Caco-2 (cell line): Measurements from ENCODE around the gene TGFA. TPM values are rescaled to one million over a fixed set of nuclear protein-coding genes. Genes with fewer than 3 reads are reported as not detected.

Source experiments
- BruUV-seq: library from RNA; stranded (reverse); fragments of 400-500 nt; replicated peaks from 2 replicates; lab custom pipeline; 2021; lab: Mats Ljungman, UMichigan
- CTCF ChIA-PET: fragments of 300-600 bp; sonication (Branson Sonifier 250); formaldehyde crosslinking; loops from one replicate; lab custom pipeline; 2022; ENCODE audit warnings: antibody characterized with exemption; lab: Charles Lee
- POLR2A ChIA-PET: fragments of 300-600 bp; sonication (Branson Sonifier 250); formaldehyde crosslinking; loops from one replicate; lab custom pipeline; 2022; ENCODE audit warnings: antibody characterized with exemption; lab: Charles Lee
- DNase-seq, 2 experiments: peaks; one replicate each; pipeline versions ENCODE4 v3.0.0 to v3.0.0-alpha.2; 2020 to 2022
- H3K27me3 ChIP-seq: replicated peaks from 2 replicates; pipeline ENCODE4 v1.6.0; 2011; ENCODE audit warnings: low read length; ENCODE audit not compliant: control insufficient read depth, insufficient read depth
- H3K36me3 ChIP-seq: 2 replicates; pipeline ENCODE4 v1.5.1; 2011; ENCODE audit warnings: low read length; ENCODE audit not compliant: control insufficient read depth, insufficient read depth
- H3K4me1 ChIP-seq: fragments of 250-450 bp; sonication (Bioruptor Pico); 2 replicates; pipeline ENCODE4 v1.5.1; 2020; ENCODE audit warnings: mild to moderate bottlenecking
- H3K4me3 ChIP-seq: 2 replicates; pipeline ENCODE4 v1.5.1; 2011; ENCODE audit warnings: low read depth, mild to moderate bottlenecking, control low read depth, low read length
- H3K9me3 ChIP-seq: fragments of 250-450 bp; sonication (Bioruptor Pico); 2 replicates; pipeline ENCODE4 v1.5.1; 2020; ENCODE audit warnings: mild to moderate bottlenecking, moderate library complexity
- H3K27ac Mint-ChIP-seq: one replicate; pipeline ENCODE4 v1.8.0; 2022; ENCODE audit warnings: mixed read lengths; ENCODE audit not compliant: unreplicated experiment
- H3K27me3 Mint-ChIP-seq: one replicate; pipeline ENCODE4 v1.8.0; 2022; ENCODE audit warnings: mixed read lengths; ENCODE audit not compliant: insufficient read depth, unreplicated experiment
- H3K36me3 Mint-ChIP-seq: one replicate; pipeline ENCODE4 v1.8.0; 2022; ENCODE audit warnings: mild to moderate bottlenecking, mixed read lengths; ENCODE audit not compliant: insufficient read depth, unreplicated experiment
- H3K4me1 Mint-ChIP-seq: one replicate; pipeline ENCODE4 v1.8.0; 2022; ENCODE audit warnings: low read depth, mixed read lengths; ENCODE audit not compliant: unreplicated experiment
- H3K4me3 Mint-ChIP-seq: one replicate; pipeline ENCODE4 v1.8.0; 2022; ENCODE audit warnings: mild to moderate bottlenecking, moderate library complexity, mixed read lengths; ENCODE audit not compliant: unreplicated experiment
- H3K9me3 Mint-ChIP-seq: one replicate; pipeline ENCODE4 v1.8.0; 2022; ENCODE audit warnings: mixed read lengths; ENCODE audit not compliant: unreplicated experiment
- intact Hi-C: fragments of 100-400 bp; cut with micrococcal nuclease; formaldehyde crosslinking; loops from one replicate; pipeline ENCODE4 v1.10.0; 2022; ENCODE audit not compliant: unreplicated experiment
- total RNA-seq: library from RNA; stranded (reverse); gene quantifications from 2 replicates; pipeline ENCODE4 v1.2.3, GENCODE V29; 2022
- TF ChIP-seq, protein P1 (sequence below), 2 experiments: fragments of 200-600 bp in 1 of 2; IDR thresholded peaks; 1 replicate in 1 of 2; 2 replicates in 1 of 2; pipeline versions ENCODE4 v1.5.1 to v1.8.0; 2011 to 2022; ENCODE audit warnings: antibody characterized with exemption in 1 of 2, control low read depth in 1 of 2, inconsistent platforms in 1 of 2, low read depth in 1 of 2, low read length in 1 of 2, mild to moderate bottlenecking in 1 of 2, moderate library complexity in 1 of 2; ENCODE audit not compliant: insufficient read depth in 1 of 2, severe bottlenecking in 1 of 2, unreplicated experiment in 1 of 2

TGFA gene
- total RNA-seq, 1 experiment from 2014 or later: 0.70 TPM

DNA sequence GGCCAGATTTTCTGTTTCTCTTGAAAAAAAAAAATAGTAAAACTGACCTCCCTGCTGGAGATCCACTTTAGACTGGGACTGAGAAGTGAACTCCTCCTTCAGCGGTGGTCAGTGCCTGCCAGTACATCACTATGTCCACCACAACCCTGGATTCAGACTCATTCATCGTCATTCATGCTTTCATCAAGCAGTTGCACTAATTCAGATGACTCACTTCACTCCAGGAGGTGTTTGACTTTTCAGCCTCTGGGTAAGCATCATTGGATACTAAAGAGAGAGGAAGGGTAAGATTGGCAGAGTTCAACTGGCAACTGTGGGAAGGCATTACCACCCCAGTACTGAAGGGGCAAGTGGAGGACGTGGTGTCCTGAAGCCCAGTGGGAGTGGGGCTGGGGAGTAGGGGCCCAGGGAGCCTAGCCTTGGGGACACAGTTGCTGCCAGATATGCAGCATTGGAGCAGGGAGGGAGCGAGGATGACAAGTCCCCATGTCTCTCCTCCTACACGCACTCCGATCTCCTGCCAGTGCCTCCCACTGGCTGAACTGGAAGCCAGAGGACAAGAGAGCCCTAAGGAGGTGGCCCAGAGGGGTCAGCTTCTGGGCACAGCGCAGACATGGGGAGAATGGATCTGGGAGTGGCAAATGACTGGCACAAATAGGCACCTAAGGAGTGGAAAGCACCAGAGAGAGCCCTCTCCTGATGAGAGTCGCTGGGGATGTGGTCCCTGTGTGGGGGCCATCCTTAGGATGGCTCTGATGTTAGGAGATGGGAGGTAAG is 111.1 kb downstream of the TGFA start:
- H3K4me1 ChIP-seq: no peaks in the 10 kb centered on the region
- Mint-ChIP-seq H3K4me3 (no peak overlapping the region), H3K9me3 (no peaks in the 10 kb centered on the region), H3K27me3 (peaks cover 8% of the 10 kb centered on the region), H3K27ac (no peak overlapping the region), H3K4me1 (no peaks in the 10 kb centered on the region), H3K36me3 (no peaks in the 10 kb centered on the region)
- DNase-seq: no peak
- intact Hi-C loops: no loop called here
- no peaks in the 10 kb centered on the region; the same call in 1 of the 2 replicates for H3K27me3 ChIP-seq
- no peaks in the 10 kb centered on the region for H3K9me3 ChIP-seq
- TF ChIP-seq, protein P1, sequence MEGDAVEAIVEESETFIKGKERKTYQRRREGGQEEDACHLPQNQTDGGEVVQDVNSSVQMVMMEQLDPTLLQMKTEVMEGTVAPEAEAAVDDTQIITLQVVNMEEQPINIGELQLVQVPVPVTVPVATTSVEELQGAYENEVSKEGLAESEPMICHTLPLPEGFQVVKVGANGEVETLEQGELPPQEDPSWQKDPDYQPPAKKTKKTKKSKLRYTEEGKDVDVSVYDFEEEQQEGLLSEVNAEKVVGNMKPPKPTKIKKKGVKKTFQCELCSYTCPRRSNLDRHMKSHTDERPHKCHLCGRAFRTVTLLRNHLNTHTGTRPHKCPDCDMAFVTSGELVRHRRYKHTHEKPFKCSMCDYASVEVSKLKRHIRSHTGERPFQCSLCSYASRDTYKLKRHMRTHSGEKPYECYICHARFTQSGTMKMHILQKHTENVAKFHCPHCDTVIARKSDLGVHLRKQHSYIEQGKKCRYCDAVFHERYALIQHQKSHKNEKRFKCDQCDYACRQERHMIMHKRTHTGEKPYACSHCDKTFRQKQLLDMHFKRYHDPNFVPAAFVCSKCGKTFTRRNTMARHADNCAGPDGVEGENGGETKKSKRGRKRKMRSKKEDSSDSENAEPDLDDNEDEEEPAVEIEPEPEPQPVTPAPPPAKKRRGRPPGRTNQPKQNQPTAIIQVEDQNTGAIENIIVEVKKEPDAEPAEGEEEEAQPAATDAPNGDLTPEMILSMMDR (IDR thresholded peaks at IDR 0.05; ENCODE audit: insufficient read depth in 1 of 2, low read depth in 1 of 2, low read length in 1 of 2, severe bottlenecking in 1 of 2, unreplicated experiment in 1 of 2): no peak
- ChIA-PET CTCF (no interaction called here), POLR2A (no interaction called here)
- no TSS peak for BruUV-seq
- no peaks in the 10 kb centered on the region for H3K36me3 ChIP-seq
- H3K4me3 ChIP-seq: no peak overlapping the region

DNA sequence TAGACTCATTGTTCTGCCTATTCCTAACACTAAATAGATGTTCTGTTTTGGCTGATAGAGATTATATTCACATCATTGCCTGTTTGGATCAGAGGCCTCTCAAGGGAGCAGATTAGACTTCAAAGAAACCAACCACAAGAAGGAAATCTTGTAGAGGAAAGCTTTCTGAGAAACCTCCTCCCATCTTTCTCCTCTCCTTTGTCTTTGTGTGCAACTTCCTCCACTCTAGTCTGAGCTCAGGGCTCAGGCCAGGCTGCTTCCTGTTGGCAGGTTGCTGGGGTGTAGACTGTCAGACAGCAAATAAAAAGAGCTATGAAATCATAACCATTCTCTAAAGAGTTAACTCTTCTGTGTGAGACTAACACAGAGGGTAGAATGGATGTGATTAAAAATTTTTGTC is 113.0 kb downstream of the TGFA start:
- no peaks in the 10 kb centered on the region for H3K9me3 Mint-ChIP-seq
- no peaks in the 10 kb centered on the region for H3K36me3 Mint-ChIP-seq
- ChIA-PET POLR2A (no interaction called here), CTCF (no interaction called here)
- H3K4me1 Mint-ChIP-seq: no peaks in the 10 kb centered on the region
- intact Hi-C loops: no loop called here
- DNase-seq: no peak
- no peak overlapping the region for H3K4me3 Mint-ChIP-seq
- no peaks in the 10 kb centered on the region for H3K4me1 ChIP-seq
- TF ChIP-seq, protein P1 (IDR thresholded peaks at IDR 0.05; ENCODE audit: insufficient read depth in 1 of 2, low read depth in 1 of 2, low read length in 1 of 2, severe bottlenecking in 1 of 2, unreplicated experiment in 1 of 2): no peak
- H3K36me3 ChIP-seq: no peaks in the 10 kb centered on the region
- H3K27me3 ChIP-seq: no peaks in the 10 kb centered on the region
- H3K27me3 Mint-ChIP-seq: peaks cover 8% of the 10 kb centered on the region
- BruUV-seq: no TSS peak
- no peaks in the 10 kb centered on the region for H3K9me3 ChIP-seq
- H3K4me3 ChIP-seq: no peak overlapping the region
- H3K27ac Mint-ChIP-seq: no peak overlapping the region

DNA sequence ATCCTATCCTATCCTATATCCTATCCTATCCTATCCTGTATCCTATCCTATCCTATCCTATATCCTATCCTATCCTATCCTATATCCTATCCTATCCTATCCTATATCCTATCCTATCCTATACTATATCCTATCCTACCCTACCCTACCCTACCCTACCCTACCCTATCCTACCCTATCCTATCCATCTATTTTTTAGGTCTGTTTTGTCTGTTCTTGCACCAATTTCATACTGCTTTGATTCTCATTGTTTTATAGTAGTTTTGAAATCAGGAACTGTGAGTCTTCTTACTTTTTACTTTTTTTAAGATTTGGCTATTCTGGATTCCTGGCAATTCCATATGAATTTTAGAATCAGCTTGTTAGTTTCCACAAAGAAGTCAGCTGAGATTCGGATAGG is 118.5 kb downstream of the TGFA start:
- POLR2A ChIA-PET: no interaction called here
- DNase-seq: no peak
- Mint-ChIP-seq H3K27ac (no peak overlapping the region), H3K36me3 (no peaks in the 10 kb centered on the region), H3K9me3 (no peaks in the 10 kb centered on the region), H3K4me1 (no peaks in the 10 kb centered on the region), H3K4me3 (no peak overlapping the region), H3K27me3 (peaks cover 9% of the 10 kb centered on the region)
- no peaks in the 10 kb centered on the region for H3K4me1 ChIP-seq
- CTCF ChIA-PET: no interaction called here
- H3K36me3 ChIP-seq: no peaks in the 10 kb centered on the region
- H3K4me3 ChIP-seq: no peak overlapping the region
- no peaks in the 10 kb centered on the region; the same call in 1 of the 2 replicates for H3K9me3 ChIP-seq
- H3K27me3 ChIP-seq: no peaks in the 10 kb centered on the region
- BruUV-seq: no TSS peak
- intact Hi-C loops: no loop called here
- TF ChIP-seq, protein P1 (IDR thresholded peaks at IDR 0.05; ENCODE audit: insufficient read depth in 1 of 2, low read depth in 1 of 2, low read length in 1 of 2, severe bottlenecking in 1 of 2, unreplicated experiment in 1 of 2): no peak
